Measurements from ENCODE around the gene TMC8. TPM values are rescaled to one million over a fixed set of nuclear protein-coding genes. Genes with fewer than 3 reads are reported as not detected.

TMC8 gene
- total RNA-seq, 6 donors from 2014 or later, result 10.8 to 65.0 (median 33.8) TPM

DNA sequence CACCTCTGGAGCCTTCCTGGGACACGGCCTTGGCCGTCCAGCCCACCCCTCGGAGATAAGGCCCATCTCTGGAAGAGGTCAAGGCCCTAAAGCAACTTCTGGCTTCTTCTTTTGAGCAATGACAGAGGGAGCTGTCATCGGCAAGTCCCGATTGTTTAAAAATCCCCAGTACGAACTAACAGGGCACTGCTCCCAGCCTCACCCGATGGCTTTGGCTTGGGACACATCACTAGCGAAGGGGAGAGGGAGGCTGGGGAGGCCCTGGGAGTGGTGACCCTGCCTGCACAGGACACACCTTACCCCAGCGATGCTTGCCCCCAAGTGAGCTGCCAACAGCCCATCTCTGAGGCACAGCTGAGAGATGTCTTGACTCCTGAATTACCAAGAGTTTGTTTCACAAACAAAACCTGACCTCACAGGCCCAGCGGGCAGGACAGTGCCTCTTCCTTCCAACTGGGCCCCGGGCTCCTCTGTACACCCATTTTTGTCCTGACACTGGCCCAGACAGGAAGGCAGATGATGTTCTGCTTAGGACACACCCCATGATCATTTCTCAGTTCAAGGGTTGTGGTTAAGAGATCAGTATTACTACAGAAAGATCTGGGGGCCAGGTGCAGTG, 42.6 kb downstream of the TMC8 start:
- WGBS, 2 donors, result 56 to 72% methylated on average over 9 to 11 of the region's 11 CpGs
- TF ChIP-seq EP300 (IDR thresholded peaks at IDR 0.05) (no peak), POLR2A (IDR thresholded peaks at IDR 0.05) (peak in 1 of 4 donors; percentile 41)
- H3K4me1 ChIP-seq, result peaks cover 74 to 86% (median 78%) of the 10 kb centered on the region in 4 donors
- DNase-seq (no peak), ATAC-seq (ENCODE audit: low FRiP score in 2 of 2) (no peak)
- H3K36me3 ChIP-seq, result peaks cover 0 to 31% (median 14%) of the 10 kb centered on the region in 4 donors
- H3K9me3 ChIP-seq, result no peaks in the 10 kb centered on the region
- H3K27ac ChIP-seq, result peak overlapping the region; percentile 83 to 95 (median 92)
- H3K27me3 ChIP-seq, result no peaks in the 10 kb centered on the region
- peak overlapping the region in 1 of 4 donors; percentile 24 for H3K4me3 ChIP-seq

DNA sequence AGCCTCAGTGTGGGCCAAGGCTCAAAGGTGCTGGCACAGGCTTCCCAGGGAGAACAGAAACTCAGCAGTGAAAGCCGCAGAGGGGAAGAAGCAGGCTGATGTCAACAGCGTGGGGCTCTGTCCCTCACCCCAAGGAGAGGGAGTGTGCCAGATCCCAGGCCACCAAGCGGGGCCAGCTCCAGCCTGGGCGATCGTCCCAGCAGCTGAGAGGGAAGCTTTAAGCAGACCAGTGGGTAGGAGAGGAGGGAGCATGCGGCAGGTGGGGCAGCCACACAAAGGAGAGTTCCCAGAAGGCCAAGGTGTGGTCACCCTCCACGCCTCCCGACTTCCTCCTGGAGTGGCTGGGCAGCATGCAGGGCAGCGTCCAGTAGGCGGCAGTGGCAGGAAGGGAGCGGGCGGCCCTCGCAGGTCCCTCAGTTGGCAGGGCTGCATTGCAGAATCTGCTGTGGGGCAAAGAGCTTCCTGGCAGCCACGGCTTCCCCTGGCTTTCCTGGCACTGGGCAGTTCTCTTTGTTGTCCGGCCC, 43.8 kb downstream of the TMC8 start:
- H3K36me3 ChIP-seq, result peaks cover 0 to 31% (median 14%) of the 10 kb centered on the region in 4 donors
- DNase-seq (peak; percentile 93 to 98), ATAC-seq (ENCODE audit: low FRiP score in 2 of 2) (peak; percentile 82 to 92)
- peak overlapping the region; percentile 83 to 95 (median 92) for H3K27ac ChIP-seq
- no peaks in the 10 kb centered on the region for H3K27me3 ChIP-seq
- no peaks in the 10 kb centered on the region for H3K9me3 ChIP-seq
- peak; percentile 89 to 93 for TF ChIP-seq POLR2AphosphoS5 (IDR thresholded peaks at IDR 0.05)
- TF ChIP-seq EP300 (IDR thresholded peaks at IDR 0.05), result peak in 3 of 4 donors; percentile 80 to 91 (median 83)
- TF ChIP-seq, protein P1, sequence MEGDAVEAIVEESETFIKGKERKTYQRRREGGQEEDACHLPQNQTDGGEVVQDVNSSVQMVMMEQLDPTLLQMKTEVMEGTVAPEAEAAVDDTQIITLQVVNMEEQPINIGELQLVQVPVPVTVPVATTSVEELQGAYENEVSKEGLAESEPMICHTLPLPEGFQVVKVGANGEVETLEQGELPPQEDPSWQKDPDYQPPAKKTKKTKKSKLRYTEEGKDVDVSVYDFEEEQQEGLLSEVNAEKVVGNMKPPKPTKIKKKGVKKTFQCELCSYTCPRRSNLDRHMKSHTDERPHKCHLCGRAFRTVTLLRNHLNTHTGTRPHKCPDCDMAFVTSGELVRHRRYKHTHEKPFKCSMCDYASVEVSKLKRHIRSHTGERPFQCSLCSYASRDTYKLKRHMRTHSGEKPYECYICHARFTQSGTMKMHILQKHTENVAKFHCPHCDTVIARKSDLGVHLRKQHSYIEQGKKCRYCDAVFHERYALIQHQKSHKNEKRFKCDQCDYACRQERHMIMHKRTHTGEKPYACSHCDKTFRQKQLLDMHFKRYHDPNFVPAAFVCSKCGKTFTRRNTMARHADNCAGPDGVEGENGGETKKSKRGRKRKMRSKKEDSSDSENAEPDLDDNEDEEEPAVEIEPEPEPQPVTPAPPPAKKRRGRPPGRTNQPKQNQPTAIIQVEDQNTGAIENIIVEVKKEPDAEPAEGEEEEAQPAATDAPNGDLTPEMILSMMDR (IDR thresholded peaks at IDR 0.05), result peak; percentile 70 to 97 (median 92)
- TF ChIP-seq POLR2A (IDR thresholded peaks at IDR 0.05), result peak in 2 of 4 donors; percentile 56 to 81
- peaks cover 74 to 87% (median 83%) of the 10 kb centered on the region in 4 donors for H3K4me1 ChIP-seq
- H3K4me3 ChIP-seq, result peak overlapping the region in 2 of 4 donors; percentile 1 to 9
- WGBS, 2 donors, result 7 to 10% methylated on average over 6 to 11 of the region's 15 CpGs

DNA sequence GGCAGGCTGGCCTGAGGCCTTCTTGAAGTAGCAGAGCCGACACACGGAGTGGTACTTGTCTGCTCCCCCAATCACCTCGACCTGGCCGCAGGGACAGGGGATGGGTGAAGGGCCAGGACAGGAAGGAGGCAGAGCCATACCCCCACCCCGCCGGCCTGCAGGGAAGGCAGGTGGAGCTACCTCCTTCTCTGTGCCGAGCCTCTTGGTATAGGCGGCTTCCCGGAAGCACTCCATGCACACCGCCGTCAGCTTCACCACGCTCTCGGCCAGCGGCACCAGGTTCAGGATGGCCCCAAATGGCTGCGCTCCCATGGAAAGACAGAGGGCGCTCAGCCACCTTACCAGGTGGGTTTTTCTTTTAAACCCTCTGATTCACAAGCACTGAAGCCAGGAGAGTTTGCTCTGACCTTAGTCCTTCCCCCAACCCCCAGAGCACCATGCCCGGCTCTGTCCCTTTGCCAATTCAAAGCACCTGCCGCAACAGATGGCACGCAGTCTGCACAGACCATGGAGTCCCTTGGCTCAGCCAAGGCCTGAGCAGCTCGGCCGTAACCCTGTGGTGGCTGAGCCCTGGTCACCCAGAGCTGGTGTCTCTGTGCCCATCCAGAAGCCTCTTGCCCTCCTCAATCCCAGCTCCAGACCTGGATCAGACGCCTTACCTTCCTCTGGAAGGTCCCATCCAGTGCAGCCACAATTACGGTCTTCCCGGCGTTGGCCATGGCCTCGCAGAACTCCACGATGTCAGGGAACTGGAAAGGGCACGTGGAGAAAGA, 44.5 kb downstream of the TMC8 start:
- peaks cover 75 to 87% (median 83%) of the 10 kb centered on the region in 4 donors for H3K4me1 ChIP-seq
- DNase-seq (peak in 1 of 2 donors; percentile 80), ATAC-seq (ENCODE audit: low FRiP score in 2 of 2) (peak; percentile 2 to 70)
- H3K36me3 ChIP-seq, result peaks cover 0 to 31% (median 14%) of the 10 kb centered on the region in 4 donors
- WGBS, 2 donors, result 47 to 86% methylated on average over 20 to 28 of the region's 28 CpGs
- no peaks in the 10 kb centered on the region for H3K9me3 ChIP-seq
- no peak for TF ChIP-seq EP300 (IDR thresholded peaks at IDR 0.05)
- TF ChIP-seq POLR2AphosphoS5 (IDR thresholded peaks at IDR 0.05), result no peak
- peak in 2 of 4 donors; percentile 1 to 51 for TF ChIP-seq POLR2A (IDR thresholded peaks at IDR 0.05)
- TF ChIP-seq, protein P1 (IDR thresholded peaks at IDR 0.05), result peak in 1 of 6 experiments; percentile 6
- peak overlapping the region in 3 of 4 donors; percentile 1 to 9 (median 3) for H3K4me3 ChIP-seq
- H3K27me3 ChIP-seq, result no peaks in the 10 kb centered on the region
- H3K27ac ChIP-seq, result peak overlapping the region; percentile 83 to 95 (median 92)

DNA sequence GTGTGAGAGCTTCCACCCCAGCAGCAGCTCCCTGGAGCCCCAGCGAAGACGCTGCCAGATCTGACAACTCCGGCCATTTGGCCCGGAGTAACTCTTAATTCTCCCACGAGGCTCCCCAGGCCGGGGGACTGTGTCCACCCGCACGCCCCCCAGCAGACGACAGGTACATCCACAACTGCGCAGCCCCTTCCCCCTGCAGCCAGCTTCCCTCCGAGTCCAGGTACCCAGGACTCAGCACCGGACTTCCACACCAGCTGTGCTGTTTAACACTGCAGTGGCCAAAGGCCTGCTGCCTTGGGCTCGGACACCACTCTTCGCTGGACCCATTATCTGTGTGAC, 45.0 kb downstream of the TMC8 start:
- Histone ChIP-seq H3K27ac (peak overlapping the region; percentile 83 to 95 (median 92)), H3K4me1 (peaks cover 74 to 87% (median 83%) of the 10 kb centered on the region in 4 donors), H3K9me3 (no peaks in the 10 kb centered on the region), H3K36me3 (peaks cover 0 to 28% (median 14%) of the 10 kb centered on the region in 4 donors), H3K27me3 (no peaks in the 10 kb centered on the region), H3K4me3 (peak overlapping the region in 2 of 4 donors; percentile 1 to 9)
- ATAC-seq (ENCODE audit: low FRiP score in 2 of 2) (no peak), DNase-seq (no peak)
- TF ChIP-seq POLR2A (IDR thresholded peaks at IDR 0.05) (no peak), EP300 (IDR thresholded peaks at IDR 0.05) (no peak), POLR2AphosphoS5 (IDR thresholded peaks at IDR 0.05) (no peak)
- TF ChIP-seq, protein P1 (IDR thresholded peaks at IDR 0.05), result no peak
- WGBS, 2 donors, result 81 to 90% methylated on average over 14 of the region's 14 CpGs

DNA sequence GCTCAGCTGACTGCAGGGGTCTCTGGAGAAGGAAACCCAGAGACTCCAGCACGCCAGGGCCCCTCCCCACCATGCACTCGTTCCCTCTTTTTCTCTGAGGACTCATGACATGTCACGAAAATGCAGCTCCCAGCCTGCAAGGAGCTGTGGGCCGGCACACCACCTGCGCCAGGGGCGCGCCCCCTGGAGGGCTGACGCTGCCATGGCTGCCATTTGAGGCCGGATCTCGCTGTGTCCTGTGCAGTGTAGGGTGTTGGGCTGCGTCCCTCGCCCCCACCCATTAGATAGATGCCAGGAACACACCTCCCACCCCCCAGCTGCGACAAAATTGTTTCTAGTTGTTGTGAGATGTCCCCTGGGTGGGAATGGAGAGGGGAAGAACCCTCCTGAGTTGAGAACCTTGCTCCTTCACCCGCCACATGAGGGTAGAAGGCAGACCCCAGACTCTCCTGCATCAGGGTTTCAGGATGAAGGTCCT, 46.0 kb downstream of the TMC8 start:
- no peaks in the 10 kb centered on the region for H3K9me3 ChIP-seq
- H3K27me3 ChIP-seq, result no peaks in the 10 kb centered on the region
- 15 to 40% methylated on average over 3 to 13 of the region's 14 CpGs for WGBS, 2 donors
- peaks cover 67 to 81% (median 77%) of the 10 kb centered on the region in 4 donors for H3K4me1 ChIP-seq
- ATAC-seq (ENCODE audit: low FRiP score in 2 of 2), result peak; percentile 51 to 66
- TF ChIP-seq POLR2AphosphoS5 (IDR thresholded peaks at IDR 0.05), result no peak
- TF ChIP-seq, protein P1 (IDR thresholded peaks at IDR 0.05), result peak; percentile 90 to 95 (median 92)
- peak overlapping the region in 3 of 4 donors; percentile 91 to 95 (median 94) for H3K27ac ChIP-seq
- no peak overlapping the region for H3K4me3 ChIP-seq
- DNase-seq, result peak; percentile 90 to 96
- peaks cover 0 to 18% (median 9%) of the 10 kb centered on the region in 4 donors for H3K36me3 ChIP-seq

Data from upper lobe of left lung (tissue), 6 donors.